HG02981 (cell line): ENCODE measurements around the gene SCAP.
"Not testable (repeated sequence)": the region's sequence is repeated elsewhere in the genome, so short reads cannot be mapped to it uniquely, and the experiment has no call there.

Experiments used
- ATAC-seq: cut with Tn5 transposase; IDR thresholded peaks from one replicate; pipeline ENCODE4 v1.9.1; 2021; ENCODE audit warnings: mild to moderate bottlenecking, moderate library complexity; ENCODE audit not compliant: unreplicated experiment

SCAP gene

GRCh38 chr3:47475570-47476329, at the start of gene SCAP:
SCAP (minus strand) TSS chr3:47475941; CDS start chr3:47442993, 32,948 bp downstream.
- ATAC-seq = peak; percentile 85

GRCh38 chr3:47523310-47524073, 47.8 kb upstream of the SCAP start:
- no peak for ATAC-seq

- ATAC-seq = peak; percentile 74
Measured at GRCh38 chr3:47522082-47522987, 46.6 kb upstream of the SCAP start.

GRCh38 chr3:47520756-47521155, 45.0 kb upstream of the SCAP start:
- no peak for ATAC-seq

GRCh38 chr3:47517937-47518336, 42.2 kb upstream of the SCAP start:
- ATAC-seq = no peak

GRCh38 chr3:47515864-47516319, 40.2 kb upstream of the SCAP start:
- ATAC-seq = no peak

GRCh38 chr3:47515100-47515499, 39.4 kb upstream of the SCAP start:
- no peak for ATAC-seq

- peak; percentile 92 for ATAC-seq
Measured at GRCh38 chr3:47513125-47513929, 37.6 kb upstream of the SCAP start, which contains the start of gene ELP6. ELP6 (minus strand) TSS chr3:47513712; CDS start chr3:47513590, 122 bp downstream.

GRCh38 chr3:47512416-47513124, 36.8 kb upstream of the SCAP start:
- ATAC-seq = no peak

GRCh38 chr3:47505267-47505666, 29.5 kb upstream of the SCAP start:
- not testable (repeated sequence) for ATAC-seq

GRCh38 chr3:47504113-47504512, 28.4 kb upstream of the SCAP start:
- ATAC-seq = no peak

- ATAC-seq = no peak
Measured at GRCh38 chr3:47503033-47503432, 27.3 kb upstream of the SCAP start.

GRCh38 chr3:47496892-47497291, 21.2 kb upstream of the SCAP start:
- ATAC-seq = no peak

GRCh38 chr3:47495886-47496285, 20.1 kb upstream of the SCAP start:
- no peak for ATAC-seq

GRCh38 chr3:47495111-47495510, 19.4 kb upstream of the SCAP start:
- no peak for ATAC-seq

- ATAC-seq = no peak
Measured at GRCh38 chr3:47491777-47492176, 16.0 kb upstream of the SCAP start.

GRCh38 chr3:47491186-47491585, 15.4 kb upstream of the SCAP start:
- no peak for ATAC-seq

GRCh38 chr3:47487265-47487664, 11.5 kb upstream of the SCAP start:
- ATAC-seq = no peak

GRCh38 chr3:47485812-47486211, 10.1 kb upstream of the SCAP start:
- ATAC-seq = no peak

- no peak for ATAC-seq
Measured at GRCh38 chr3:47482366-47482765, 6.6 kb upstream of the SCAP start.
